Ishikawa (cell line): Measurements from ENCODE around the gene XPO5.

ENCODE experiments used
- EP300 ChIP-seq: IDR thresholded peaks from 2 replicates; pipeline ENCODE4 v1.6.1; 2012; ENCODE audit warnings: borderline replicate concordance
- MAX ChIP-seq: IDR thresholded peaks from 2 replicates; pipeline ENCODE4 v1.6.1; 2012
- NFIC ChIP-seq: IDR thresholded peaks from 2 replicates; pipeline ENCODE4 v1.6.1; 2012
- REST ChIP-seq: IDR thresholded peaks from 2 replicates; pipeline ENCODE4 v1.6.1; 2012; ENCODE audit warnings: low read depth, mild to moderate bottlenecking
- YY1 ChIP-seq: IDR thresholded peaks from 2 replicates; pipeline ENCODE4 v1.6.1; 2012; ENCODE audit warnings: low read depth
- ZBTB7A ChIP-seq: IDR thresholded peaks from 2 replicates; pipeline ENCODE4 v1.6.1; 2012; ENCODE audit warnings: low read depth

- TF ChIP-seq YY1: no peak
- TF ChIP-seq MAX: no peak
- TF ChIP-seq ZBTB7A: no peak
- no peak for TF ChIP-seq EP300
- no peak for TF ChIP-seq NFIC
- no peak for TF ChIP-seq REST
These were observed 51.3 kb downstream of the XPO5 start for GRCh38 chr6:43524483-43524961.
